IMR-90 (cell line): ENCODE results near the gene SERPINA5. TPM values are rescaled to one million over a fixed set of nuclear protein-coding genes. Genes with fewer than 3 reads are reported as not detected.

Experiments
- ATAC-seq: fragments of 200-7000 bp; cut with Tn5 transposase; 2 replicates; pipeline ENCODE4 v1.9.1; 2020; ENCODE audit warnings: low read depth, mild to moderate bottlenecking, moderate library complexity
- BruUV-seq: library from RNA; stranded (reverse); fragments of 400-500 nt; replicated peaks from 2 replicates; lab custom pipeline; 2021; lab: Mats Ljungman, UMichigan
- CTCF ChIA-PET: fragments of 300-600 bp; formaldehyde crosslinking; extraction: SDS; loops from one replicate; lab custom pipeline; 2021; ENCODE audit warnings: antibody characterized with exemption; lab: Yijun Ruan, JAX
- POLR2A ChIA-PET: fragments of 300-600 bp; sonication (Branson Sonifier 250); formaldehyde crosslinking; loops from one replicate; lab custom pipeline; 2022; ENCODE audit warnings: antibody characterized with exemption; ENCODE audit not compliant: unreplicated experiment; lab: Charles Lee
- DNase-seq: peaks from one replicate; pipeline ENCODE4 v3.0.0; 2013
- H2AFZ ChIP-seq: replicated peaks from 2 replicates; pipeline ENCODE3; 2013; ENCODE audit warnings: low read length, mild to moderate bottlenecking; ENCODE audit not compliant: poor library complexity
- H2AK5ac ChIP-seq: 2 replicates; pipeline ENCODE4 v1.6.1; 2013; ENCODE audit warnings: low read depth, low read length, inconsistent platforms
- H2AK9ac ChIP-seq: replicated peaks from 2 replicates; pipeline ENCODE3; 2013; ENCODE audit warnings: mild to moderate bottlenecking, low read depth, low read length, moderate library complexity; ENCODE audit not compliant: poor library complexity
- H2BK120ac ChIP-seq: 2 replicates; pipeline ENCODE4 v1.6.1; 2013; ENCODE audit warnings: low read depth, low read length, inconsistent platforms
- H2BK15ac ChIP-seq: 3 replicates; pipeline ENCODE4 v1.6.1; 2013; ENCODE audit warnings: low read depth, low read length, inconsistent platforms
- H2BK20ac ChIP-seq: 2 replicates; pipeline ENCODE4 v1.6.1; 2013; ENCODE audit warnings: low read depth, mild to moderate bottlenecking, inconsistent platforms, low read length, moderate library complexity
- H2BK5ac ChIP-seq: 2 replicates; pipeline ENCODE4 v1.6.1; 2013; ENCODE audit warnings: mild to moderate bottlenecking, low read depth, low read length, inconsistent platforms; ENCODE audit not compliant: poor library complexity, severe bottlenecking
- H3K14ac ChIP-seq: replicated peaks from 2 replicates; pipeline ENCODE4 v1.6.1; 2013; ENCODE audit warnings: low read depth, low read length, inconsistent platforms
- H3K18ac ChIP-seq: 2 replicates; pipeline ENCODE4 v1.6.1; 2013; ENCODE audit warnings: low read depth, low read length, control low read depth
- H3K23ac ChIP-seq: 2 replicates; pipeline ENCODE4 v1.6.1; 2013; ENCODE audit warnings: low read depth, low read length, inconsistent platforms
- H3K27ac ChIP-seq: 2 replicates; pipeline ENCODE4 v1.5.1; 2013; ENCODE audit warnings: mild to moderate bottlenecking, control low read depth, low read length; ENCODE audit not compliant: insufficient read depth
- H3K27me3 ChIP-seq: 2 replicates; pipeline ENCODE4 v1.6.1; 2013; ENCODE audit warnings: low read length; ENCODE audit not compliant: control insufficient read depth, insufficient read depth
- H3K36me3 ChIP-seq: 2 replicates; pipeline ENCODE4 v1.6.1; 2013; ENCODE audit warnings: low read length, mixed read lengths; ENCODE audit not compliant: control insufficient read depth, insufficient read depth
- H3K4ac ChIP-seq: 2 replicates; pipeline ENCODE4 v1.6.1; 2013; ENCODE audit warnings: low read depth, low read length, inconsistent platforms
- H3K4me1 ChIP-seq: 2 replicates; pipeline ENCODE4 v1.6.1; 2013; ENCODE audit warnings: low read length, mixed read lengths; ENCODE audit not compliant: control insufficient read depth, insufficient read depth
- H3K4me2 ChIP-seq: 2 replicates; pipeline ENCODE4 v1.6.1; 2013; ENCODE audit warnings: low read depth, mild to moderate bottlenecking, control low read depth, low read length, moderate library complexity
- H3K4me3 ChIP-seq: 2 replicates; pipeline ENCODE4 v1.5.1; 2013; ENCODE audit warnings: low read depth, mild to moderate bottlenecking, control low read depth, low read length, moderate library complexity; ENCODE audit not compliant: insufficient read depth
- H3K56ac ChIP-seq: 2 replicates; pipeline ENCODE4 v1.6.1; 2013; ENCODE audit warnings: low read length, inconsistent platforms; ENCODE audit not compliant: insufficient read depth; ENCODE audit errors: extremely low read depth
- H3K79me1 ChIP-seq, 2 experiments: 2 replicates each; pipeline ENCODE4 v1.6.1; 2013; ENCODE audit warnings: low read length in 2 of 2, inconsistent platforms in 1 of 2, low read depth in 1 of 2
- H3K9ac ChIP-seq: 2 replicates; pipeline ENCODE4 v1.6.1; 2013; ENCODE audit warnings: low read depth, low read length, control low read depth
- H3K9me1 ChIP-seq: 2 replicates; pipeline ENCODE4 v1.6.1; 2013; ENCODE audit warnings: low read length, inconsistent platforms; ENCODE audit not compliant: insufficient read depth
- H3K9me3 ChIP-seq: 2 replicates; pipeline ENCODE4 v1.6.1; 2013; ENCODE audit warnings: low read length; ENCODE audit not compliant: control insufficient read depth, insufficient read depth
- H4K20me1 ChIP-seq: 2 replicates; pipeline ENCODE4 v1.6.1; 2013; ENCODE audit warnings: low read length, inconsistent platforms; ENCODE audit not compliant: insufficient read depth
- H4K5ac ChIP-seq: 2 replicates; pipeline ENCODE4 v1.6.1; 2013; ENCODE audit warnings: mild to moderate bottlenecking, low read depth, low read length, control low read depth
- H4K8ac ChIP-seq, 2 experiments: 2 replicates each; pipeline ENCODE4 v1.6.1; 2013; ENCODE audit warnings: low read depth in 2 of 2, low read length in 2 of 2, control low read depth in 1 of 2, inconsistent platforms in 1 of 2
- H4K91ac ChIP-seq: 2 replicates; pipeline ENCODE4 v1.6.1; 2013; ENCODE audit warnings: low read depth, low read length, inconsistent platforms; ENCODE audit not compliant: insufficient read depth
- BHLHE40 ChIP-seq: fragments of 150-350 bp; IDR thresholded peaks from 2 replicates; pipeline ENCODE4 v1.6.1; 2016; ENCODE audit warnings: mild to moderate bottlenecking, low read depth, low read length
- CEBPB ChIP-seq: IDR thresholded peaks from 2 replicates; pipeline ENCODE4 v1.6.1; 2012; ENCODE audit warnings: low read depth, low read length, improper control_type of control experiment
- MAZ ChIP-seq: IDR thresholded peaks from 2 replicates; pipeline ENCODE4 v1.6.1; 2012; ENCODE audit warnings: low read depth, mild to moderate bottlenecking, low read length, improper control_type of control experiment, moderate library complexity, borderline replicate concordance
- MXI1 ChIP-seq: IDR thresholded peaks from 2 replicates; pipeline ENCODE4 v1.6.1; 2012; ENCODE audit warnings: low read depth, mild to moderate bottlenecking, low read length, moderate library complexity, borderline replicate concordance
- NFE2L2 ChIP-seq: fragments of 150-350 bp; IDR thresholded peaks from 2 replicates; pipeline ENCODE4 v1.6.1; 2016; ENCODE audit warnings: low read depth, mild to moderate bottlenecking, low read length
- RCOR1 ChIP-seq: IDR thresholded peaks from 2 replicates; pipeline ENCODE4 v1.6.1; 2012; ENCODE audit warnings: mild to moderate bottlenecking, low read length, improper control_type of control experiment; ENCODE audit not compliant: insufficient replicate concordance
- RFX5 ChIP-seq: IDR thresholded peaks from 2 replicates; pipeline ENCODE4 v1.8.0; 2012; ENCODE audit warnings: low read depth, mild to moderate bottlenecking, low read length, moderate library complexity
- SMC3 ChIP-seq: fragments of 150-350 bp; IDR thresholded peaks from 2 replicates; pipeline ENCODE4 v1.6.1; 2016; ENCODE audit warnings: low read depth, mild to moderate bottlenecking, antibody characterized with exemption, low read length, moderate library complexity
- WGBS, 2 experiments: methylation state at CpG; one replicate each; pipeline versions ENCODE4 v1.1.5 to v1.1.7; 2013; ENCODE audit warnings: missing lambda C conversion rate in 2 of 2; ENCODE audit not compliant: insufficient read length in 1 of 2; ENCODE audit errors: extremely low coverage in 2 of 2; 5-methylcytosine and 5-hydroxymethylcytosine counted together
- dilution Hi-C: fragments of 300-500 bp; cut with HindIII; formaldehyde crosslinking; loops from one replicate; pipeline ENCODE4 v1.14.3; 2018; ENCODE audit warnings: low sequenced_read_pairs; ENCODE audit not compliant: unreplicated experiment
- in situ Hi-C: fragments of 300-500 bp; cut with MboI; formaldehyde crosslinking; loops from 3 replicates; pipeline ENCODE4 v1.14.3; 2019; ENCODE audit warnings: low sequenced_read_pairs, inconsistent platforms, mixed read lengths
- intact Hi-C: fragments of 100-400 bp; cut with micrococcal nuclease; formaldehyde crosslinking; loops from 2 replicates; pipeline ENCODE4 v1.10.0; 2022
- polyA plus RNA-seq, 3 experiments: library from polyadenylated mRNA; depleted of rRNA; stranded (reverse); fragments of >200 nt; gene quantifications; 2 replicates each; pipeline ENCODE4 v1.2.3, GENCODE V29; 2012; ENCODE audit warnings: low replicate concordance in 1 of 3
- total RNA-seq: library from RNA; depleted of rRNA; stranded (reverse); fragments of >200 nt; gene quantifications from 2 replicates; pipeline ENCODE4 v1.2.3, GENCODE V29; 2012
- TF ChIP-seq, protein P1 (sequence below): fragments of 150-350 bp; IDR thresholded peaks from 2 replicates; pipeline ENCODE4 v1.6.1; 2017; ENCODE audit warnings: mild to moderate bottlenecking, antibody characterized with exemption, low read length, low read depth

Gene SERPINA5
- total and polyA plus RNA-seq, 2 of the 4 experiments (the other 2 are of a cell fraction): not detected

DNA sequence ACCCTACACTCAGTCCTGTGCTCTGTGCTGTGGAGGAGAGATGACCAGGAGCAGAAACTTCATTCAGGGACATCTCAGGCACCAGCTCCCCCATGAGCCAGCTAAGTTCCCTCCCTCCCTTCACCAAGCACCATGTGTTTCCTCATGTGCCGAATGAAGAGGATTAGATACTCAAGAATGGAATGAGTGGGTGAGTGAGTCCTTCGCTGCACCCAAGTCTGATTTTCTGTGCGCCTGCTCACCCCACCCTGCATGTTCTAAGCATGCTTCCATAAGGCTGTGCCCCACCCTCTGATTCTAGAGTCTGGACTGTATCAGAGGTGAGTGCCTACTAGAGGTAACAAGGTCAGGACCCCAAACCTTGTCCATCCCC lies 12.1 kb downstream of the SERPINA5 start:
- H3K79me1 ChIP-seq: no peaks in the 10 kb centered on the region
- no peaks in the 10 kb centered on the region for H3K9me1 ChIP-seq
- no peak overlapping the region for H2AK9ac ChIP-seq
- in situ Hi-C loops (no loop called here), dilution Hi-C loops (no loop called here), intact Hi-C loops (no loop called here)
- no peak overlapping the region for H3K27ac ChIP-seq
- H3K56ac ChIP-seq: no peak overlapping the region
- TF ChIP-seq NFE2L2 (no peak), RCOR1 (no peak), BHLHE40 (no peak), RFX5 (no peak), MXI1 (no peak), CEBPB (no peak), SMC3 (no peak), MAZ (no peak)
- TF ChIP-seq, protein P1, sequence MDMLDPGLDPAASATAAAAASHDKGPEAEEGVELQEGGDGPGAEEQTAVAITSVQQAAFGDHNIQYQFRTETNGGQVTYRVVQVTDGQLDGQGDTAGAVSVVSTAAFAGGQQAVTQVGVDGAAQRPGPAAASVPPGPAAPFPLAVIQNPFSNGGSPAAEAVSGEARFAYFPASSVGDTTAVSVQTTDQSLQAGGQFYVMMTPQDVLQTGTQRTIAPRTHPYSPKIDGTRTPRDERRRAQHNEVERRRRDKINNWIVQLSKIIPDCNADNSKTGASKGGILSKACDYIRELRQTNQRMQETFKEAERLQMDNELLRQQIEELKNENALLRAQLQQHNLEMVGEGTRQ: no peak
- peaks cover 3% of the 10 kb centered on the region for H3K27me3 ChIP-seq
- POLR2A ChIA-PET: no interaction called here
- no peak overlapping the region for H2BK120ac ChIP-seq
- no peak overlapping the region for H4K8ac ChIP-seq
- H2BK15ac ChIP-seq: no peak overlapping the region
- H3K4me3 ChIP-seq: no peak overlapping the region
- no peaks in the 10 kb centered on the region for H3K9me3 ChIP-seq
- no peak for DNase-seq
- H2BK20ac ChIP-seq: no peak overlapping the region
- no peak overlapping the region for H2AFZ ChIP-seq
- ATAC-seq: no peak
- H3K9ac ChIP-seq: no peak overlapping the region
- no peak overlapping the region for H3K23ac ChIP-seq
- H2AK5ac ChIP-seq: no peak overlapping the region
- H3K18ac ChIP-seq: no peak overlapping the region
- no peak overlapping the region for H2BK5ac ChIP-seq
- H4K91ac ChIP-seq: no peak overlapping the region
- no peak overlapping the region for H3K14ac ChIP-seq
- H3K36me3 ChIP-seq: no peaks in the 10 kb centered on the region
- no peaks in the 10 kb centered on the region for H3K4me1 ChIP-seq
- CTCF ChIA-PET: no interaction called here
- no peaks in the 10 kb centered on the region for H4K20me1 ChIP-seq
- no peak overlapping the region for H3K4me2 ChIP-seq
- WGBS, 2 experiments: no CpG with 5 or more reads among the region's 3 CpGs
- no TSS peak for BruUV-seq
- H4K5ac ChIP-seq: no peak overlapping the region
- no peak overlapping the region for H3K4ac ChIP-seq
